Nasal cavity respiratory epithelium epithelial cell of viscerocranial mucosa (primary cell): ENCODE data around the gene NLRC5. TPM values are rescaled to one million over a fixed set of nuclear protein-coding genes. Genes with fewer than 3 reads are reported as not detected.

Experiments
- total RNA-seq: library from RNA; depleted of rRNA; stranded (reverse); fragments of >200 nt; gene quantifications from 2 replicates; pipeline ENCODE4 v1.2.3, GENCODE V29; 2014

The NLRC5 gene
- 2.4 and 9.4 TPM in 2 replicates for total RNA-seq

GRCh38 chr16:56988948-56989945 lies at the start of gene NLRC5:
TSS of gene NLRC5 (plus strand) at chr16:56989557. CDS start at chr16:57020713, 31,156 bp downstream.

GRCh38 chr16:56961851-56962281 lies 27.5 kb upstream of the NLRC5 start, which contains the start of gene CETP:
TSS of gene CETP (plus strand) at chr16:56961950. CDS start at chr16:56961980, 30 bp downstream.

GRCh38 chr16:57091975-57092785 lies 102.8 kb downstream of the NLRC5 start, which contains the start of gene CPNE2:
TSS of gene CPNE2 (plus strand) at chr16:57092583. CDS start at chr16:57110743, 18,160 bp downstream.

Other genes starting within 250 kb of the NLRC5 start
- not detected in 2 replicates for gene SLC12A3, start 124.3 kb upstream of the NLRC5 start, total RNA-seq
- gene HERPUD1, start 57.4 kb upstream of the NLRC5 start, total RNA-seq: 162 and 185 TPM in 2 replicates
- not detected in 2 replicates for gene CETP, start 27.6 kb upstream of the NLRC5 start, total RNA-seq
- gene CPNE2, start 103.0 kb downstream of the NLRC5 start, total RNA-seq: 3.8 and 18.9 TPM in 2 replicates
- gene PSME3IP1, start 196.5 kb downstream of the NLRC5 start, total RNA-seq: 74.5 and 75.3 TPM in 2 replicates
- 47.2 and 48.8 TPM in 2 replicates for gene RSPRY1, start 196.8 kb downstream of the NLRC5 start, total RNA-seq